ENCODE data around the gene MAPK7.

Gene MAPK7

DNA sequence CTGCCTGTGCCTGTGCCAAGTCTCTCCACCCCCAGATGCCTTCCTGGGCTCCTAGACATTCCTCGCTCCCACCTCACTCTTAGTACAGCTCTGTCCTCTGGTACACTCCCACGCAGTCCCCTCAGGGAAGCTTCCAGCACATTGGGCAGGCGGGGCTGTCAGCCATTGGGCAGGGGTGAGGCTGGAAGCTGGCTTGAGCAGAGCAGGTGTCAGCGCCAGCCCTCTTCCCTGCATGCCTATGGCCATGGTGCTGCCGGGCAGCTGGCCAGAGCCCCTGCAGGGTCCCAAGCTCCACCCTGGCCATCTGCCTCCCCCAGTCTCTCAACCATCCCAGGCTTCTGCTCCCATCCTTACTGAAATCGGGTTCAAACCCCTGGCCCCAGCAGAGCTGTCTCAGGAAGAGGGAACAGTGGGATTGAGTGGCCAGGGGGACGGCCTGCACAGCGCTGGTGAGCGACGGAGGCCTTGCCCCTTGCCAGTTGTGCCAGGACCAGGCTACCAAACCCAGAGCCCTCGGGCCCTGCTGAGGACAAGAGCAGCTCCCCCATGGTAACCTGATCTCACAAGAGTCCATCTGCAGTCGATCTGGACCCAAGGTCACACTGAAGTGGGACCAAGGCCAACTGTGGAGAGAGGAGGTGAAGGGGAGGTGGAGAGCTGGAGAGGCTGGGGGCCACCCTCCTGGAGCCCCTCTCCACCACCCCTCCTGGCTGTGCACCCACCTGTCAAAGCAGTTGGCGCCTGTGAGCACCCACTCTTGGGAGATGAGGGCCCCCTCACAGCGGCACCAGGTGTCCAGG lies 13.4 kb upstream of the MAPK7 start:
- no peak for DNase-seq

- no peak for DNase-seq
Measured at GRCh38 chr17:19365499-19365817, 12.8 kb upstream of the MAPK7 start.

DNA sequence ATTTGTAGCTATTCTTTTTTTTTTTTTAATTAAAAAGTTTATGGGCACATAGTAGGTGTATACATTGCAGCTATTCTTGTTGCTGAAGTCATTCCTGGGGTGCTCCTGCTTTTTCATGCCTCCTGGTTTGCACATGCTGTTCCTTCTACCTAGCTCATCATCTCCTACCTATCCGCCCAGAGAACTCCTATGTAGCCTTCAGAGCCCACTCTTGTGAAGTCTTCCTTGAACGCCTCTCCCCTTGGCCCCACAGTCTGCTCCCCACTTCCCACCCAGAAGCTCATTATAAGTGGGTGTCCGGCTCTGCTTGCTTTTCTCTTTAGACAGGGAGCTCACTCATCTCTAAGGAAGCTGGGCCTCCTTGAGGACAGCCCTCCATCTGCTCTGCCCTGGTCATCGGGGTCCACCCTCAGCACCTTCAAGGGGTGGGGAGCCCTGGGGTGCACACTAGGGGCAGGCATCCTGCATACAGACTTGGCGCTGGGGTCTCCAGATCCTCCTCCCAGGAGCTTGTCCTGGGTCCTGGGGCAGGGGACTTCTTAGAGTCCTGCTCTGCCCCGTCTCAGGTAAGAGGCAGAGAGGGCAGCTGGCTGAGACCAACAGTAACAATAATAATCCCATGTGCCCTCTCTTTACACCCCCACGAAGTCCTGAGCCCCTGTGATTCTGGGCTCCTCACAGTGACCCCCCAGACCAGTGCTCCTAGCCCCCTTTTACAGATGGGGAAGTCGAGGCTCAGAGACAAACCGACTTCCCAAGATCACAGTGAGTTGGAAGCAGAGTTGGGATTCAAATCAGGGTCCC lies 12.3 kb upstream of the MAPK7 start:
- no peak for DNase-seq

- DNase-seq: no peak
Measured at GRCh38 chr17:19366637-19366972, 11.7 kb upstream of the MAPK7 start.

DNA sequence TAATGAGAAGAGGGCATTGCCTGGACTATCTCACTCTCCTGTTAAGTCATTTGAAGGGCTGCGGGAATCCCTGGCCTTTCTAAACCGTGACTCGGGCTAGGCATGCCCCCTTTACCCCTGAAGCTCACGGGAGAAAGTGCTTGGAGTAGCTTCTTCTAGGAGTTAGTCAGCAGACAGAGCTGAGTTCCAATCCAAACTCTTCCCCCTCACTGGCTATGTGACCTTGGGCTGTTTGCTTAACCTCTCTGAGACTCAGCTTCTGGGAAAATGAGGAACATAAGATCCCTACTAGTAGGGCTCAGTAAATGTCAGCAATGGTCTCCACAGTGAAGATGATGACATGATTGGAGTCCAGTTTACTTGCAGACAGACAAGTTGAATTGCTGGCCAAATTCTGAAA lies 10.1 kb upstream of the MAPK7 start:
- no peak for DNase-seq

DNA sequence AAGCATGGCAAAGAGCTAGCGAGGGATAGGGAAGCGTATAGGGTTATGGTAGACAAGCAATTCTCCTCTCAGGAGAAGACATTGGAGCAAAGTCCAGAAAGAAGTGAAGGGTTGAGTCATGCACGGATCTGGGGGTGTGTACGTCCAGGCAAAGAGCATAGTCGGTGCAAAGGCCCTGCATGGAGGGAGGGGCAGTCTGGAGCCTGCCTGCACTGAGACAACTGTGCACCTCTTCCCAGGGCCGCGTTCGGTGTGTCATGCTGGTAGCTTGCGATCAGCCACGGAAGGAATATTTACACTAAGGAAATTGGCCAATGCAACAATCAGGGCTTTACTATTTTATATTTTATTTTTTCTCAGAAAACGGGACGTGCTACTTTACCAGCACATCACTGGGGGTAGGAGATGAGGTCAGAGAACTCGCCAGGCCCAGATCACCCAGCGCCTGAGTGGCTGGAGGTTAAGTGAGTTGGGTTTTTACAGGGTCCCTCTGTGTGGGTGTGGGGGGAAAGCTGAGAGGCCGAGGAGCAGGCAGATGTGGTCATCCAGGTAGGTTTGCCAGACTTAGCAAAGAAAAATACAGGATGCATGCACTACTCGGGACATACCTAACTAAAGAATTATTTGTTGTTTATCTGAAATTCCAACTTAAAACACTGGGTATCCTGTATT lies 9.1 kb upstream of the MAPK7 start:
- no peak for DNase-seq

DNA sequence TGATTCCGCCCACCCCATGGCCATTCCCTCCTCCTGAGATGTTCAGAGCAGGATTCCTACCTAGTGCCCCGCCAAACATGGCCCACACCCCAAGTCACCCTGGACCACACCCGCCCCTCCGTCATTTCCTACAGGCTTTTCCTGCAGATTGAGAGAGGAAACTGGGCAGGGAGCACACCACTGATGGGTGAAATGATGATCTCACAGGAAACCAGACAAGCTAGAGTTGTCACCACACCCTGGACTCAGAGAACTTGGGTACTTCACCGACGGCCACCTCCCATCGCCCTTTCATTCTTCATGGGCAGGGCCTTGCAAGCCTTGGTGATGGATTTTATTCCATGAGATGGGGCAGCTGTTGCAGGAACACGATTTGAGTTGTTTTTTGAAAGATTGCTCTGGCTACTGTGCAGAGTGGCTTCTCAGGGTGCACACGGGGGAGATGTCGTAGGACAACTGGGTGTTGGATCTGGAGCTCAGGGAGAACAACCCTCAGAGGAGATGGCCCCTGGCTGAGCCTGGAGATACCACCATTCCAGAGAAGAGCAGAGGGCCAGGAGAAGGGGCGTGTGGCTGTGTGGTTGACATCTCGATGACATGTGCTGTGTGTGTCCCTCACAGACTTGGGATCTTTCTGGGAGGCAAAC lies 8.3 kb upstream of the MAPK7 start:
- DNase-seq: no peak

DNA sequence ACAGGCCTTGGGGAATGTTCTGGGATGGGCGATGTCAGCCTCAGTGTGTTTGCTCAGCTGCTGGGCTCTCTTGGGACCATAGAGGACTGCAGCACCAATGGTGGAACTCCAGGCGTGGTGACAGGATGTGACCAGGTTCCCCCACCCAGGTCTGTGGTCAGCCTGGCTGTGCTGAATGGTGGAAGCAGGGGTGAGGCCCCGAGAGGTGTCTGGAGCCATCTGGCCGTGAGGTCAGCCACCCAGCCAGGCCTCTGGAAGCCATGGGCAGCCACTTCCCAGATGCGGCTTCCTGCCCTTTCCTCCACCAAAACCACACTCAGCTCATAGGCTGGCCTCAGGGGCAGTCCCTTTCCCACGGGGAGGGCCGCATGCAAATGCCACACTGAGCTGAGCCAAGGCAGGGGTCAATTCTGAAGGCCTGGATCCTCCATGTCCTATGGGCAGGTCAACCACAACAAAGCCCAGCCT lies 7.8 kb upstream of the MAPK7 start:
- DNase-seq: peak; percentile 50

GRCh38 chr17:19371259-19372010 lies 6.9 kb upstream of the MAPK7 start:
- DNase-seq: peak; percentile 46

DNA sequence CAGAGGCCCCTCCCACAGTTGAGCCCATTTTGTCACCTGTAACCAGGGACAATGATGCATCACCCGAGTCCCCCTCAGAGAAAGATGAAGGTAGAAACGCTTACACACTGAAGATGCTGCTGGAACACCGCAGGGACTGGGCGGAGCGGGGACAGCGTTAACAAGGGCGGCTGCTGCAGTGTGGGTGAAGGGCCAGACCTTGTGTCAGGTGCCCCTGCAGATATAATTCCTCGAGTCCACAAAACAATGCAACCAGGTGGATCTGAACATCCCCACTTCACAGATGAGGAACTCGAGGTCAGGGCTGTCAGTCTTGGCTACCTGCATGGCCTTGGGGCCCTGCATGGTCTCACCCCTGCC lies 6.3 kb upstream of the MAPK7 start:
- DNase-seq: peak; percentile 46

DNA sequence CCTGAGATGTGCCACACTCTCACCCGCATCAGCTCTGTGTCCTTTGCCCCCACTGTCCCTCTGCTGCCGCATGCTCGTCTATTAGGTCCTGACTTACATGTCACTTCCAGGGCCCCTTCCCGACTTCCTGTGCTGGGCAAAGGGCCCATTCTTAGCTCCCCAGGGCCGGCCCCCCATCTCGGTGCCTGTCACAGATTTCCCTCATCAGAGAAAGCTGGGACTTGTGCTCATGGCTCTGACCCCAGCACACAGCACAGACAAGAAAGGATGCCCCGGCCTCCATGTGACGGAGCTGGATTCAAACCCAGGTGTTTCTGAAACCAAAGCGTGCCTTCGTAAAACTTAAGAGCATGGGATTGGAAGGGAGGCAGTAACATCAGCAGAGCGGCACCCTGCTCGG lies 5.9 kb upstream of the MAPK7 start:
- DNase-seq: peak; percentile 40

- DNase-seq: peak; percentile 26
Measured at GRCh38 chr17:19372866-19373504, 5.3 kb upstream of the MAPK7 start.

DNA sequence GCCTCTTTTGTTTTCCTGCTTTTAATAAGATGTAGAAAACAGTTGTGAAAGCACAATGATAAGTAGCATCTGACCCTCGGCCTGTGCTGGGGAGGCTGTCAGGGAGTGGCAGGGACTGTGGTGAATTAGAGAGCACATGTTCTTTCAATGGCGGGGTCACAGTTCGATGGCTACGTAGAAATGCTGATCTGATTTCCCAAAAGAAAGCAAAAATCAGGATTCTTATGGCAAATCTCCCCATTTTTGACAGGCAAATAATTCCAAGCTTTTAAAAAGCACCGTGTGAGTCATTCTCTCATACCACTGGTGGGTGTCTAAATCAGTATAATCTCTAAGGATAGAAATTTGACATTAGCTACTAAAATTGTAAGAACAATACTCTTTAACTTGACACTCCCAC lies 4.2 kb upstream of the MAPK7 start:
- DNase-seq: no peak

DNA sequence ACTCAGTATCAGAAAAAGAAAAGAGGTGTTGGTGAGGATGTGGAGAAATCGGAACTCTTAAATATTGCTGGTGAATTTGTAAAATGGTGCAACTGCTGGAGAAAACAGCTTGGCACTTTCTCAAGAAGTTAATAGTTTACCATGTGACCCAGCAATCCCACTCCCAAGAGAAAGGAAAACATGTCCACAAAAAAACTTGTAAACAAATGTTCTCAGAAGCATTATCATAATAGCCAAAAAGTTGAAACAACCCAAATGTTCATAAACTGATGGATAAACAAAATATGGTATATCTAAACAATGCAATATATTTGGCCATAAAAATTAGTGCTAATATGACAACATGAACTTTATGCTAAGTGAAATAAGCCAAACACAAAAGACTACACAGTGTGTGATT lies 2.6 kb upstream of the MAPK7 start:
- DNase-seq: no peak

- DNase-seq: no peak
Measured at GRCh38 chr17:19376811-19377210, 1.5 kb upstream of the MAPK7 start.

- peak; percentile 97 for DNase-seq
Measured at GRCh38 chr17:19377602-19378415, 489 bp upstream of the MAPK7 start.

GRCh38 chr17:19379361-19380065 lies 1.2 kb downstream of the MAPK7 start:
- peak; percentile 46 for DNase-seq

GRCh38 chr17:19380481-19381301 lies 2.4 kb downstream of the MAPK7 start:
- no peak for DNase-seq

DNA sequence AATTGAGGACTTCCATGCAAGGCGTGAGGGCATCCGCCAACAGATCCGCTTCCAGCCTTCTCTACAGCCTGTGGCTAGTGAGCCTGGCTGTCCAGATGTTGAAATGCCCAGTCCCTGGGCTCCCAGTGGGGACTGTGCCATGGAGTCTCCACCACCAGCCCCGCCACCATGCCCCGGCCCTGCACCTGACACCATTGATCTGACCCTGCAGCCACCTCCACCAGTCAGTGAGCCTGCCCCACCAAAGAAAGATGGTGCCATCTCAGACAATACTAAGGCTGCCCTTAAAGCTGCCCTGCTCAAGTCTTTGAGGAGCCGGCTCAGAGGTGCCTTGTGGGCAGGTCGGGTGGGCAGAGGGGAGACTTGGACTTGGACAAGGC lies 3.1 kb downstream of the MAPK7 start:
- DNase-seq: no peak

All from activated CD8-positive, alpha-beta memory T cell treated with anti-CD3 and anti-CD28 coated beads, Interleukin-2, amount 50 U/mL, for 48 hours (primary cell).